Epithelial cell of prostate (primary cell): ENCODE data around the gene MYO1G.
"Not testable (repeated sequence)": the region's sequence is repeated elsewhere in the genome, so short reads cannot be mapped to it uniquely, and the experiment has no call there.

Experiments used
- DNase-seq: peaks from one replicate; pipeline ENCODE4 v3.0.0-alpha.2; 2011; ENCODE audit warnings: low read depth, low spot score
- H3K27ac ChIP-seq: fragments of 450-650 bp; 2 replicates; pipeline ENCODE4 v1.5.1; 2017; ENCODE audit warnings: mild to moderate bottlenecking

Gene MYO1G

GRCh38 chr7:45000093-45001032 lies 21.5 kb upstream of the MYO1G start, which contains the start of gene CCM2:
CCM2 (plus strand) TSS chr7:45000201; CDS start chr7:45000334, 133 bp downstream.
- peak within 1 kb of the TSS; percentile 69 for H3K27ac ChIP-seq
- no peak for DNase-seq

- peak overlapping the region; percentile 69 for H3K27ac ChIP-seq
- DNase-seq: peak; percentile 93
Measured at GRCh38 chr7:44999245-45000092, 20.7 kb upstream of the MYO1G start.

- H3K27ac ChIP-seq: no peak overlapping the region
- DNase-seq: no peak
Measured at GRCh38 chr7:44998153-44998871, 19.5 kb upstream of the MYO1G start.

GRCh38 chr7:44995555-44996493 lies 17.0 kb upstream of the MYO1G start:
- DNase-seq: no peak
- no peak overlapping the region for H3K27ac ChIP-seq

GRCh38 chr7:44994877-44995554 lies 16.2 kb upstream of the MYO1G start:
- no peak overlapping the region for H3K27ac ChIP-seq
- DNase-seq: no peak

- not testable (repeated sequence) for DNase-seq, H3K27ac ChIP-seq
Measured at GRCh38 chr7:44992004-44992795, 13.4 kb upstream of the MYO1G start.

GRCh38 chr7:44990109-44991023 lies 11.6 kb upstream of the MYO1G start:
- H3K27ac ChIP-seq: peak overlapping the region; percentile 72
- no peak for DNase-seq

- no peak overlapping the region for H3K27ac ChIP-seq
- DNase-seq: no peak
Measured at GRCh38 chr7:44989132-44989531, 10.3 kb upstream of the MYO1G start.

- no peak overlapping the region for H3K27ac ChIP-seq
- no peak for DNase-seq
Measured at GRCh38 chr7:44988701-44989100, 9.9 kb upstream of the MYO1G start.

- no peak overlapping the region for H3K27ac ChIP-seq
- DNase-seq: no peak
Measured at GRCh38 chr7:44987996-44988395, 9.2 kb upstream of the MYO1G start.

- peak overlapping the region; percentile 71 for H3K27ac ChIP-seq
- no peak for DNase-seq
Measured at GRCh38 chr7:44987457-44987856, 8.6 kb upstream of the MYO1G start.

GRCh38 chr7:44986218-44987053 lies 7.6 kb upstream of the MYO1G start:
- DNase-seq: peak; percentile 63
- H3K27ac ChIP-seq: peak overlapping the region; percentile 71

- H3K27ac ChIP-seq: peak overlapping the region; percentile 71
- DNase-seq: no peak
Measured at GRCh38 chr7:44985900-44986217, 7.0 kb upstream of the MYO1G start.

- no peak for DNase-seq
- peak overlapping the region; percentile 71 for H3K27ac ChIP-seq
Measured at GRCh38 chr7:44985033-44985695, 6.3 kb upstream of the MYO1G start.

GRCh38 chr7:44984478-44984758 lies 5.6 kb upstream of the MYO1G start:
- H3K27ac ChIP-seq: peak overlapping the region; percentile 71
- DNase-seq: no peak
